C4-2B (cell line): Measurements from ENCODE around the gene RBMS3.

ENCODE experiments used
- H3K27ac ChIP-seq: fragments of 450-650 bp; 2 replicates; pipeline ENCODE4 v1.5.1; 2017
- ZFX ChIP-seq: fragments of 450-650 bp; IDR thresholded peaks from 2 replicates; pipeline ENCODE4 v1.6.1; 2017
- TF ChIP-seq, protein P1 (sequence below): fragments of 450-650 bp; conservative IDR thresholded peaks from 2 replicates; pipeline ENCODE4 v1.5.1; 2017; ENCODE audit warnings: mild to moderate bottlenecking

The RBMS3 gene

GRCh38 chr3:29721789-29722188 is 440.9 kb downstream of the RBMS3 start:
- H3K27ac ChIP-seq: no peak overlapping the region
- TF ChIP-seq ZFX: no peak
- TF ChIP-seq, protein P1, sequence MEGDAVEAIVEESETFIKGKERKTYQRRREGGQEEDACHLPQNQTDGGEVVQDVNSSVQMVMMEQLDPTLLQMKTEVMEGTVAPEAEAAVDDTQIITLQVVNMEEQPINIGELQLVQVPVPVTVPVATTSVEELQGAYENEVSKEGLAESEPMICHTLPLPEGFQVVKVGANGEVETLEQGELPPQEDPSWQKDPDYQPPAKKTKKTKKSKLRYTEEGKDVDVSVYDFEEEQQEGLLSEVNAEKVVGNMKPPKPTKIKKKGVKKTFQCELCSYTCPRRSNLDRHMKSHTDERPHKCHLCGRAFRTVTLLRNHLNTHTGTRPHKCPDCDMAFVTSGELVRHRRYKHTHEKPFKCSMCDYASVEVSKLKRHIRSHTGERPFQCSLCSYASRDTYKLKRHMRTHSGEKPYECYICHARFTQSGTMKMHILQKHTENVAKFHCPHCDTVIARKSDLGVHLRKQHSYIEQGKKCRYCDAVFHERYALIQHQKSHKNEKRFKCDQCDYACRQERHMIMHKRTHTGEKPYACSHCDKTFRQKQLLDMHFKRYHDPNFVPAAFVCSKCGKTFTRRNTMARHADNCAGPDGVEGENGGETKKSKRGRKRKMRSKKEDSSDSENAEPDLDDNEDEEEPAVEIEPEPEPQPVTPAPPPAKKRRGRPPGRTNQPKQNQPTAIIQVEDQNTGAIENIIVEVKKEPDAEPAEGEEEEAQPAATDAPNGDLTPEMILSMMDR: no peak

- TF ChIP-seq, protein P1: no peak
- no peak for TF ChIP-seq ZFX
Observed at GRCh38 chr3:29731050-29731449, 450.2 kb downstream of the RBMS3 start.

DNA sequence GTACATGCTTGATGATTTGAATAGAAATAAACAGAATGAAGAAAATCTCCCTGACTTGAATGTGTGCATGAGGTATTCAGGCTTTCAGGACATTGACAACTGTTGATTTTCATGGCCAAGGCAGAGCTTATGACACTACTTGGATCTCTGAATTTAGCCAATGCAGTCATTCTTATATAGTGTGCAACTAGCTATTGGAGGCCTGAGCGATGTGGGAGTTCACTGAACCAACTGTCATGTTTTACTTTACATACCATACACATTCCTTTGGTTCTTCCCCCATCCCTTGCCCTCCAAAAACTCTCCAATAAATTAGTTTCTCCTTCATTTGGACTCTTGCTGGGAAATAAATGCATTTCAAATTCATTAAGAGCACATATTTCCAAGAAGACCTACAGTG is 460.4 kb downstream of the RBMS3 start:
- no peak overlapping the region for H3K27ac ChIP-seq

More at GRCh38 chr3:29731050-29731449, 450.2 kb downstream of the RBMS3 start:
- H3K27ac ChIP-seq: no peak overlapping the region

GRCh38 chr3:29745232-29745870 is 464.5 kb downstream of the RBMS3 start:
- no peak overlapping the region for H3K27ac ChIP-seq

More for the DNA sequence above, 460.4 kb downstream of the RBMS3 start:
- TF ChIP-seq, protein P1: no peak
- no peak for TF ChIP-seq ZFX

GRCh38 chr3:29746163-29746760 is 465.4 kb downstream of the RBMS3 start:
- no peak overlapping the region for H3K27ac ChIP-seq
- no peak for TF ChIP-seq ZFX
- TF ChIP-seq, protein P1: no peak

More at GRCh38 chr3:29745232-29745870, 464.5 kb downstream of the RBMS3 start:
- TF ChIP-seq, protein P1: no peak
- TF ChIP-seq ZFX: no peak

DNA sequence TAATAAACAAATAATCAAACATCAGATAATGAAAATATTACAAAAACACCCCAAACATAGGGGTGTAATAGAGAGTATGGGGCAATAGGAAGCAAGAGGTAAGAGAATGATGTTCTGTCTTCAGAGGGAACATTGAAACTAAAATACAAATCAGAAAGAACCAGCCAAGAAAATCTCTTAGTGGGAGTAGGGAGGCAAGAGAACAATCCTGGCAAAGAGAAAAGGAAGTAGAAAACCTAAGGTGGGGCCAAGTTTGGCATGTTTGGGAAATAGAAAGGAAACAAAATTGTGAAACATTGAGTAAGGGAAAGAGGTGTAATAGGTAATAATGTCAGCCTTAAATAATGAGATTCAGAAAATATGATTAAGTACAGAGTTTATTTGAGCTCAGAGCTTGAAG is 467.1 kb downstream of the RBMS3 start:
- H3K27ac ChIP-seq: no peak overlapping the region
- no peak for TF ChIP-seq ZFX
- TF ChIP-seq, protein P1: no peak

GRCh38 chr3:29751647-29752314 is 470.9 kb downstream of the RBMS3 start:
- TF ChIP-seq, protein P1: no peak
- TF ChIP-seq ZFX: no peak
- H3K27ac ChIP-seq: no peak overlapping the region
